ENCODE data around the gene SLC18A3. TPM values are rescaled to one million over a fixed set of nuclear protein-coding genes. Genes with fewer than 3 reads are reported as not detected.

The SLC18A3 gene
- total and polyA plus RNA-seq, 12 donors = not detected

DNA sequence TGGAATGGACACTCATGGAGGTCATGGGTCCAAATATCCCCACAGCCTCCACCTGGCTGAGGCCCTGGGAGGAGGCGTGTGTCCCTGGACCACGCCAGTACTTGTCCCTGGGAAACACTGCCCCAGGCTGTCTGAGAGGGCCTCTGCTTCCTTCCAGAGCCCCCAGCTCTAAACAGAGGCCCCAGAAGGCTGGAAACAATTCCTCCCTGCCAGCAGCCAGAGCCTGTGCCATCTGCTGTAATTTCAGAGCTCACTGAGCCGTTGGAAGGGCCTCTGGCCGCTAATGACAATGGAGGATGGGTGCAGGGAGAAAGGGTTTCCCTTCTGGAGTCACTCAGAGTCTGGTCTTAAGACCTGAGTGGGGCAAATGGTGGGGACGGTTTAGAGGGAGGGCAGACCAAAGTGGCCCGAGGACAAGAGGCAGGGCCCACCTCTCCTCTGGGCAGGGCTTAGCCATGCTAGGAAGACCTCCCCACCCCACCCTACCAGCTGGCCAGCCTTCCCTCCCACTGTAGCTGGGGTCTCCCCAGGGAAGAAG, 10.8 kb downstream of the SLC18A3 start:
- intact Hi-C loops (cut with DNase I) = no loop called here
- Histone ChIP-seq H3K4me3 (no peak overlapping the region), H3K36me3 (no peaks in the 10 kb centered on the region), H3K27me3 (peaks cover 12 to 57% (median 46%) of the 10 kb centered on the region in 7 donors), H3K9me3 (no peaks in the 10 kb centered on the region), H3K4me1 (no peaks in the 10 kb centered on the region), H3K27ac (no peak overlapping the region)
- TF ChIP-seq, protein P1, sequence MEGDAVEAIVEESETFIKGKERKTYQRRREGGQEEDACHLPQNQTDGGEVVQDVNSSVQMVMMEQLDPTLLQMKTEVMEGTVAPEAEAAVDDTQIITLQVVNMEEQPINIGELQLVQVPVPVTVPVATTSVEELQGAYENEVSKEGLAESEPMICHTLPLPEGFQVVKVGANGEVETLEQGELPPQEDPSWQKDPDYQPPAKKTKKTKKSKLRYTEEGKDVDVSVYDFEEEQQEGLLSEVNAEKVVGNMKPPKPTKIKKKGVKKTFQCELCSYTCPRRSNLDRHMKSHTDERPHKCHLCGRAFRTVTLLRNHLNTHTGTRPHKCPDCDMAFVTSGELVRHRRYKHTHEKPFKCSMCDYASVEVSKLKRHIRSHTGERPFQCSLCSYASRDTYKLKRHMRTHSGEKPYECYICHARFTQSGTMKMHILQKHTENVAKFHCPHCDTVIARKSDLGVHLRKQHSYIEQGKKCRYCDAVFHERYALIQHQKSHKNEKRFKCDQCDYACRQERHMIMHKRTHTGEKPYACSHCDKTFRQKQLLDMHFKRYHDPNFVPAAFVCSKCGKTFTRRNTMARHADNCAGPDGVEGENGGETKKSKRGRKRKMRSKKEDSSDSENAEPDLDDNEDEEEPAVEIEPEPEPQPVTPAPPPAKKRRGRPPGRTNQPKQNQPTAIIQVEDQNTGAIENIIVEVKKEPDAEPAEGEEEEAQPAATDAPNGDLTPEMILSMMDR (IDR thresholded peaks at IDR 0.05) = no peak
- ATAC-seq (no peak), DNase-seq (no peak)
- 55 to 70% methylated on average over 6 of the region's 6 CpGs for WGBS, 2 donors

DNA sequence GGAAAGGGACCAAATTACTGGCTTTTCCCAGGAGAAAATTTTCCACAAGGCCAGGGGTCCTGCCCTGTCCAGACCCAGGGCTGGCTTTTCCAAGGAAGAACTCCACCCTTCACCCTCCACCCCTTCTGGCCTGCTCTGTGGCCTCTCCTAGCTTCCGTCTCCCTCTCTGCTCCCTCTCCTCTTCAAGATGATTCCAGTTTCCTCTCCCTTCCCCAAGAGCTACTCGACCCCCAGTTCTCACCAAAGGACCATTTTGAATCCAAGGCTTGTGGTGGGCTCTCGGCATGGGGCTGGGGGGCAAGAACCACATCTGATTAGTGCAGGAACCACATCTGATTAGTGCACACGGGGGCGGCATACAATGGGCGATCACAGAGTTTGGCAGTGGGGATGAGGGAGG, 11.5 kb downstream of the SLC18A3 start:
- no peaks in the 10 kb centered on the region for H3K4me1 ChIP-seq
- 37 to 47% methylated on average over 6 of the region's 6 CpGs for WGBS, 2 donors
- no peak for ATAC-seq
- H3K4me3 ChIP-seq = no peak overlapping the region
- TF ChIP-seq, protein P1 (IDR thresholded peaks at IDR 0.05) = no peak
- no peaks in the 10 kb centered on the region for H3K9me3 ChIP-seq
- no peak for DNase-seq
- intact Hi-C loops (cut with DNase I) = no loop called here
- peaks cover 5 to 51% (median 40%) of the 10 kb centered on the region in 7 donors for H3K27me3 ChIP-seq
- no peaks in the 10 kb centered on the region for H3K36me3 ChIP-seq
- H3K27ac ChIP-seq = no peak overlapping the region

DNA sequence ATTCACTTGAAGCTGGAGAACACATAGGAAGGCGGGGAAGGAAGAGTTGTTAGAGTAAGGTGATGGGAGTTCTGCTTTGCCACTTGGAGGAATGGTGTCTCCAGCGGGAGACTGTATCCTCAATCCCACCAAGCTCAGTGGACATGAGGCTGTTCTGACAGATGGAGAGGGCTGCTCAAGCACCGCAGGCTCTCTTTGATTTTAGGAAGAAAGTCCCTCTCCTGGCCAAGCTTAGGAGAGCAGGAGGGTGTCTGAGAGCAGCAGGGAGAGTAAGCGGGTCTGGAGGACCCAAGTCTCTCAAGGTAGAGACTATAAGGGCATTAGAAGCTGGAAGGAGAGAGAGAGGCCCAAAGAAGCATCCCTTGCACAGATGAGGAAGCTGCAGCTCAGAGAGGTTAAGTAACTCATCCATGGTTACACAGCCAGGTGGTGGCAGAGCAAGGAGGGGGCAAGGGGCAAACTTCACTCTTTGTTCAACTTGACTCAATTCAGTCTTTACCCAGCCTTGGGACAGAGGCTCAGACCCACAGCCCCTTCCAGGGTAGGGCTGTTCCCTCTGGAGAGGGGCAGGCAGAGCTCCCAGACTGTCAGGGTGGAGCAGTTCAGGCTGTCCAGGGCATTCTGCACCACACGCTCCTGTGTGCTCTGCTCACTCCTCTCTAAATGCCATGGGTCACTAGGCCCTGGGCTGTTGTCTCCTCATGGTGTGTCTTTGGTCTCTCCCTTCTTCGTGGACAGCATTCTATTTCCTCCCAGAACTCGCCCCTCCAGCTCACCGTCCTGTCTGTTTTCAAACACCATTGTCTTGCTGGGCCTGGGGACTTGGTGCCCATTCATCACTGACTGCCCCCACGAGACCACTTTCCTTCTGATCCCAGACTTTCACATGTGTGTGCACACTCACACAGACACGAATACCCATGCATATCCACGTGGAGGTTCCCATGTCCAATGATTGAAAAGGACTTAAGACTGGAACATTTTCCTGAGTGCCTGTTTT, 12.6 kb downstream of the SLC18A3 start:
- ATAC-seq (no peak), DNase-seq (no peak)
- WGBS, 2 donors = 68 to 69% methylated on average over 11 of the region's 11 CpGs
- TF ChIP-seq, protein P1 (IDR thresholded peaks at IDR 0.05) = no peak
- no peaks in the 10 kb centered on the region for H3K4me1 ChIP-seq
- H3K36me3 ChIP-seq = no peaks in the 10 kb centered on the region
- H3K4me3 ChIP-seq = no peak overlapping the region
- no peaks in the 10 kb centered on the region for H3K9me3 ChIP-seq
- intact Hi-C loops (cut with DNase I) = no loop called here
- peaks cover 4 to 39% (median 29%) of the 10 kb centered on the region in 7 donors for H3K27me3 ChIP-seq
- H3K27ac ChIP-seq = no peak overlapping the region

DNA sequence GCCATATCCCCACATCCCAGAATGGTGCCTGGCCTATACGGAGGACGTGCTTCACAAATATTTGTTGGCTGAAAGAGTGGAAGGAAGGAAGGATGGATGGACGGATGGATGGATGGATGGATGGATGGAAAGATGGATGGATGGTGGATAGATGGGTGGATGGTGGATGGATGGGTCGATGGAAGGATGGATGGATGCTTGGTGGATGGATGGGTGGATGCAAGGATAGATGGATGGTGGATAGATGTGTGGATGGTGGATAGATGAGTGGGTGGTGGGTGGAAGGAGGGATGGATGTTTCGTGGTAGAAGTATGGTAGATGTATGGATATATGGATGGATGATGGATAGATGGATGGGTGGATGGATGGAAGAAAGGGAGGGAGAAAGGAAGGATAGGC, 14.5 kb downstream of the SLC18A3 start:
- TF ChIP-seq, protein P1 (IDR thresholded peaks at IDR 0.05) = no peak
- H3K4me1 ChIP-seq = no peaks in the 10 kb centered on the region
- H3K9me3 ChIP-seq = no peaks in the 10 kb centered on the region
- intact Hi-C loops (cut with DNase I) = no loop called here
- peaks cover 0 to 26% (median 10%) of the 10 kb centered on the region in 7 donors for H3K27me3 ChIP-seq
- no peaks in the 10 kb centered on the region for H3K36me3 ChIP-seq
- ATAC-seq (no peak), DNase-seq (no peak)
- no peak overlapping the region for H3K27ac ChIP-seq
- H3K4me3 ChIP-seq = no peak overlapping the region
- WGBS, 2 donors = 67 to 77% methylated on average over 5 of the region's 5 CpGs
